RWPE2 (cell line): Measurements from ENCODE around the gene NAXD.

Experiments
- ATAC-seq: fragments of 200-7000 bp; cut with Tn5 transposase; 3 replicates; pipeline ENCODE4 v1.9.1; 2021; ENCODE audit warnings: low read depth
- DNase-seq: peaks from one replicate; pipeline ENCODE4 v3.0.0-alpha.2; 2020; ENCODE audit warnings: low spot score
- H3K27ac ChIP-seq: fragments of 450-650 bp; 2 replicates; pipeline ENCODE4 v1.5.1; 2017; ENCODE audit warnings: mild to moderate bottlenecking; ENCODE audit not compliant: poor library complexity, severe bottlenecking
- H3K27me3 ChIP-seq: fragments of 250-450 bp; sonication (Bioruptor Pico); 2 replicates; pipeline ENCODE4 v1.5.1; 2021; ENCODE audit warnings: mild to moderate bottlenecking, moderate library complexity; ENCODE audit not compliant: insufficient read depth, poor library complexity, severe bottlenecking
- H3K36me3 ChIP-seq: fragments of 250-450 bp; sonication (Bioruptor Pico); 2 replicates; pipeline ENCODE4 v1.5.1; 2020; ENCODE audit warnings: low read depth, mild to moderate bottlenecking, moderate library complexity
- H3K4me1 ChIP-seq: fragments of 250-450 bp; sonication (Bioruptor Pico); 2 replicates; pipeline ENCODE4 v1.5.1; 2021; ENCODE audit warnings: mild to moderate bottlenecking, moderate library complexity; ENCODE audit not compliant: insufficient read depth, poor library complexity, severe bottlenecking
- H3K4me3 ChIP-seq: fragments of 250-450 bp; sonication (Bioruptor Pico); 2 replicates; pipeline ENCODE4 v1.5.1; 2021; ENCODE audit warnings: mild to moderate bottlenecking, moderate library complexity; ENCODE audit not compliant: severe bottlenecking
- H3K9me3 ChIP-seq: fragments of 250-450 bp; sonication (Bioruptor Pico); 2 replicates; pipeline ENCODE4 v1.5.1; 2021; ENCODE audit warnings: mild to moderate bottlenecking, moderate library complexity; ENCODE audit not compliant: severe bottlenecking
- CTCF ChIP-seq: fragments of 450-650 bp; IDR thresholded peaks from one replicate; pipeline ENCODE4 v1.5.1; 2017; ENCODE audit warnings: mild to moderate bottlenecking, moderate library complexity; ENCODE audit not compliant: poor library complexity, severe bottlenecking

NAXD gene

GRCh38 chr13:110643768-110644421 lies 28.6 kb downstream of the NAXD start:
- Histone ChIP-seq H3K27ac (no peak overlapping the region), H3K36me3 (peaks cover 50% of the 10 kb centered on the region), H3K9me3 (no peaks in the 10 kb centered on the region), H3K27me3 (no peaks in the 10 kb centered on the region), H3K4me3 (no peak overlapping the region), H3K4me1 (no peaks in the 10 kb centered on the region)
- ATAC-seq (no peak), DNase-seq (no peak)
- no peak for TF ChIP-seq CTCF

GRCh38 chr13:110644892-110645521 lies 29.7 kb downstream of the NAXD start:
- H3K36me3 ChIP-seq: peaks cover 39% of the 10 kb centered on the region
- no peaks in the 10 kb centered on the region for H3K9me3 ChIP-seq
- peak; percentile 42 for ATAC-seq
- H3K27me3 ChIP-seq: no peaks in the 10 kb centered on the region
- H3K27ac ChIP-seq: no peak overlapping the region
- no peaks in the 10 kb centered on the region for H3K4me1 ChIP-seq
- DNase-seq: no peak
- no peak for TF ChIP-seq CTCF
- no peak overlapping the region for H3K4me3 ChIP-seq

GRCh38 chr13:110645750-110646149 lies 30.4 kb downstream of the NAXD start:
- Histone ChIP-seq H3K27me3 (no peaks in the 10 kb centered on the region), H3K9me3 (no peaks in the 10 kb centered on the region), H3K4me1 (no peaks in the 10 kb centered on the region), H3K27ac (no peak overlapping the region), H3K4me3 (no peak overlapping the region), H3K36me3 (peaks cover 33% of the 10 kb centered on the region)
- ATAC-seq: no peak
- DNase-seq: no peak
- TF ChIP-seq CTCF: no peak

GRCh38 chr13:110646442-110647364 lies 31.4 kb downstream of the NAXD start:
- no peaks in the 10 kb centered on the region for H3K9me3 ChIP-seq
- DNase-seq (no peak), ATAC-seq (no peak)
- no peaks in the 10 kb centered on the region for H3K27me3 ChIP-seq
- H3K27ac ChIP-seq: no peak overlapping the region
- TF ChIP-seq CTCF: no peak
- peaks cover 23% of the 10 kb centered on the region for H3K36me3 ChIP-seq
- H3K4me1 ChIP-seq: no peaks in the 10 kb centered on the region
- H3K4me3 ChIP-seq: no peak overlapping the region
